GM12873 (cell line): ENCODE data around the gene SLC22A4.

ENCODE experiments used
- CTCF ChIP-seq: IDR thresholded peaks from 2 replicates; pipeline ENCODE4 v1.5.1; 2012; ENCODE audit warnings: low read depth, mild to moderate bottlenecking, moderate library complexity, low read length, control low read depth; ENCODE audit not compliant: insufficient read depth; ENCODE audit errors: missing control alignments

The SLC22A4 gene

GRCh38 chr5:132269635-132270334, 24.4 kb upstream of the SLC22A4 start:
- TF ChIP-seq CTCF, result no peak

GRCh38 chr5:132270335-132270665, 23.9 kb upstream of the SLC22A4 start:
- TF ChIP-seq CTCF, result no peak

- TF ChIP-seq CTCF, result no peak
Observed at GRCh38 chr5:132270706-132271105, 23.5 kb upstream of the SLC22A4 start.

GRCh38 chr5:132271251-132272246, 22.6 kb upstream of the SLC22A4 start:
- peak; percentile 4 for TF ChIP-seq CTCF

- TF ChIP-seq CTCF, result peak; percentile 75
Observed at GRCh38 chr5:132272311-132273210, 21.6 kb upstream of the SLC22A4 start.

GRCh38 chr5:132273631-132274030, 20.6 kb upstream of the SLC22A4 start:
- TF ChIP-seq CTCF, result no peak
